A673 (cell line): ENCODE measurements around the gene NTRK3.

ENCODE experiments used
- CTCF ChIP-seq: fragments of 300-800, 200-600 bp; sonication (generic); conservative IDR thresholded peaks from 2 replicates; pipeline ENCODE4 v1.5.1; 2017; ENCODE audit warnings: low read depth, mild to moderate bottlenecking, antibody characterized with exemption, low read length, moderate library complexity, mixed read lengths
- EZH2 ChIP-seq: fragments of 200-600 bp; sonication (generic); IDR thresholded peaks from 2 replicates; pipeline ENCODE4 v1.6.1; 2017; ENCODE audit warnings: borderline replicate concordance, low read depth, mild to moderate bottlenecking, mixed read lengths, antibody characterized with exemption, low read length; ENCODE audit not compliant: poor library complexity, severe bottlenecking

- TF ChIP-seq CTCF = no peak
- TF ChIP-seq EZH2 = no peak
Observed at GRCh38 chr15:87965304-87965703, 291.2 kb downstream of the NTRK3 start.
